ENCODE measurements around the gene GMEB2.
"Not testable (repeated sequence)": the region's sequence is repeated elsewhere in the genome, so short reads cannot be mapped to it uniquely, and the experiment has no call there.

The GMEB2 gene

DNA sequence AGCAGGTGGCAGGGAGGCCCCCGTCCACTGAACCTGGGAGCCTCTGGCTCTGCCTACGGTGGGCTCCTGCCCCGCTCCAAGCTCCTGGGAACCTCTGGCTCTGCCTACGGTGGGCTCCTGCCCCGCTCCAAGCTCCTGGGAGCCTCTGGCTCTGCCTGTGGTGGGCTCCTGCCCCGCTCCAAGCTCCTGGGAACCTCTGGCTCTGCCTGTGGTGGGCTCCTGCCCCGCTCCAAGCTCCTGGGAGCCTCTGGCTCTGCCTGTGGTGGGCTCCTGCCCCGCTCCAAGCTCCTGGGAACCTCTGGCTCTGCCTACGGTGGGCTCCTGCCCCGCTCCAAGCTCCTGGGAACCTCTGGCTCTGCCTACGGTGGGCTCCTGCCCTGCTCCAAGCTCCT is 55.8 kb downstream of the GMEB2 start:
- DNase-seq (ENCODE audit: low spot score), result not testable (repeated sequence)

DNA sequence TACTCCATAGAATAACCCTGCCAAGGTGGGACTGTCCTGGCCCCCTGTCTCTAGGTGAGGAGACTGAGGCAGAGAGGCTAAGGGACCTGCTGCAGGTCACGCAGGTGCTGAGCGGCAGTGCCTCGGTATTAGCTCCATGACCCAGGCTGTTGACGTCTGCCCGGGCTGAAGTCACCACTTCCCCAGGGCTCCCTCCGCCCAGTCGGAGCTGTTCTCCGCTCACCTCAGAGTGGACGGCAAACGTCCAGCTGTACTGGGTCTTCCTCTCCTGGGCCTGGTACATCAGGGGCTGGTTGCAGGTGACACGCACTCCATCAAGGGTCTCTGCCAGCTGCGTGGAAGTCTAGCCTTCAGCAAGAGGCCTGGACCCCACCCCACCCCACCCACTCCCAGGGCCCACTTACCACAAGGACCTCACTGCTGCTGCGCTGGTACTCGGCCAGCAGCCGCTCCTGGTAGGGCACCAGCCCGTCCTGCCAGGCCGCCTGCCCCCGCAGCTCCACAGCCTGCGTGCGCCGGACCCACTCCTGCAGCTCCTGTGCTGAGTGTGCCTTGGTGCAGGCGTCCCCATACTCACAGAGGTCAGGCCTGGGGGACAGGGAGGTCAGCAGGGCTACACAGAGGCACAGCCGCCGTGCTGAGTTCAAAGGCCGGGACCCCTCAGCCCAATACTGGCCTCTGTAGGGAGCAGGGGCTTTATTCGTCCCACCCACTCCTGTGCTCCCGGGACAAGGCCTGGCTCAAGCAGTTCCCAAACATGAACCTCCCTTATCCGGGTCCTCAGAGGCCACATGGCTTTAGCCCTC is 56.4 kb downstream of the GMEB2 start:
- no peak for DNase-seq (ENCODE audit: low spot score)

GRCh38 chr20:63568986-63569949 is 57.6 kb downstream of the GMEB2 start:
- no peak for DNase-seq (ENCODE audit: low spot score)

GRCh38 chr20:63568170-63568981 is 58.5 kb downstream of the GMEB2 start:
- DNase-seq (ENCODE audit: low spot score), result no peak

DNA sequence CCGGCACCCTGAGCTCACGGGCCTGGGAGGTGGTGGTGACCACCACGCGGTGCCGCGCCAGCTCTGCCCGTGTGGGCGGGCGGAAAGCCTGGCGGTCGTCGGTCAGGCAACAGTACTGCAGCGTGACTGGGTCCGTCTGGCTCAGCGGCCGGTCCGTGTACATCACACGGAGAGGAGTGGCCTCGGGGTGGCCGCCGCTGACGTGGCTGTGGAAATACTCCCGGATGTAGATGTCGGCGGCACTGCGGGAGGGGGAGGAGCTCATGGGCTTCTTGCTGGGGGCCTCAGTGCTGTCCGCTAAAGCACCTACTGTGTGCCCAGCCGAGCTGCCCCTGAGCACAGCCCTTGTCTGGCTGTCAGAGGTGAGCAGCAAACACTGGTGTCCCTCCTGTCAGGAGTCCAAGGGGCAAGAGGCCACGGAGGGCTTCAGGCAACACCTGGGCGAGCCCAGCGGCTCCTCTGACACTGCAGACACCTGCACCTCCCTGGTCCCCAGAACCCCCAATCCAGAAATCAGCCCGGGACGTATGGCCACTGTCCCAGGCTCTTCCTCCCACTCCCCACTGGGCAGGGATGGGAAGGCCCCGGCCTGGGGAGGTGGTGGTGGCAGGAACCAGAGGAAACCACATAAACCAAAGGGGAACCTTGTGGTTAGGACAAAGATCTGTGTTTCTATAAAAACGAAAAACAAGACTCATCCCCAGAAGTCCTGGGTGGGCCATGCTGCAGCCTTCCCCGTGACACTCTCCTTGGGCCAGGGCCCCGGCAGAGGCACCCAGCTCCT is 59.3 kb downstream of the GMEB2 start:
- no peak for DNase-seq (ENCODE audit: low spot score)

- DNase-seq (ENCODE audit: low spot score), result no peak
Observed at GRCh38 chr20:63567136-63567385, 59.8 kb downstream of the GMEB2 start.

- DNase-seq (ENCODE audit: low spot score), result no peak
Observed at GRCh38 chr20:63566395-63567135, 60.3 kb downstream of the GMEB2 start.

DNA sequence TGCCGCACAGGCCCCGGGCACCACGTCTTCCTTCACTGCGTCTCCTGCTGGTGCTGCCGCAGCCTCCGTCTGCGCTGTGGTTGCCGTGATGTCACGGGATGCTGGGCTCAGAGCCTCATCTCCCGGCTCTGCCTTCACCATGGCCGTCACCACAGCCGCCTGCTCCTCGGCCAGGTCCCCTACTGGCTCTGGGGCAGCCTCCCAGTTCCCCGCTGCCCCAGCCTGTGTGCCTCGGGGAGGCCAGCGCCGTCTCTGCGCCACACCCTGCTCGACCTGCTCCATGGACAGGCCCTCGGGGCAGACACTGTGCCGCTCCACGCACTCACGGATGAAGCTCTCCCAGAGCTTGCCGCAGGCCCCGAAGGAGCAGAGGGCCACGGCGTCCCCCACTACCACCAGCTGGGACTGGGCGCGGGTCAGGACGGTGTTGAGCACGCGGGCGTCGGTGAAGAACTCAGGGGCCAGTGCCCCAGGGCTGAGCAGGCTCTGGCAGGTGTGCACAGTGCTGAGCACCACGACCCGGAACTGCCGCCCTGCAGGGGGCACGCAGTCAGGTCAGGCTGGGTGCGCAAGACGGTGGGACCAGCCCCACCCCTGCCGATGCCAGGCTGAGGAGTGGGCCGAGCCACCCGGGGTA is 61.1 kb downstream of the GMEB2 start:
- DNase-seq (ENCODE audit: low spot score), result no peak

GRCh38 chr20:63565021-63565698 is 61.7 kb downstream of the GMEB2 start:
- no peak for DNase-seq (ENCODE audit: low spot score)

- no peak for DNase-seq (ENCODE audit: low spot score)
Observed at GRCh38 chr20:63564036-63564810, 62.7 kb downstream of the GMEB2 start.

DNA sequence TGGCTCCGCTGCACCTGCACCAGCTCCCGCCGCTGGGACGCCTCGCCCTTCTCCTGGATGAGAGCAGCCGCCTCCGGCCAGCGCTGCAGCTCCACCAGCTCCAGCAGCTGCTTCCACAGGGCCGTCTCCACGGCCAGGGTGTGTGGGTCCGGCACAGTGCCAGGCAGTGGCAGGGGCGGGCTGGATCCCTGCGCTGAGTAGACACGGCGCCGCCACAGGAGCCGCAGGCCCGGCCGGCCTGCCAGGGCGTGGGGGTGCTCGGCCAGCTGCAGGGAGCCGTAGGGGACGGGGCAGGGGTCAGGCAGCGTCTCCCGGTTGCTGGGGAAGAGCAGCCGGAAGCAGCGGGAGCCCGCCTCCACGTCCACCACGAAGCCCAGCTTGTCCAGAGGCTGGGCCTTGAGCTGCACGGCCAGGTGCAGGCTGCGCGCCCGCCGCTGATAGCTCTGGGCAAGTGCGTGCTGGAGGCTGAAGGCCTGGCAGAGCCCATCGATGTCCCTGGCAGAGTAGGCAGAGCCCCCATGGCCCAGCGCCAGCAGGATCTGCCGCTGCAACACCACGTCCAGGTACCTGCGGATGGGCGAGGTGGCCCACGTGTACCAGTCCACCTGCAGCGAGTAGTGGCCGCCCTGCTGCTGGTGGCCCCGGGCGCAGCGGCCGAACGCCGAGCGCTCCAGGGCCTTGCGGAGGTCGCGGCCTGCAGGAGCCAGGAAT is 63.5 kb downstream of the GMEB2 start:
- DNase-seq (ENCODE audit: low spot score), result no peak

DNA sequence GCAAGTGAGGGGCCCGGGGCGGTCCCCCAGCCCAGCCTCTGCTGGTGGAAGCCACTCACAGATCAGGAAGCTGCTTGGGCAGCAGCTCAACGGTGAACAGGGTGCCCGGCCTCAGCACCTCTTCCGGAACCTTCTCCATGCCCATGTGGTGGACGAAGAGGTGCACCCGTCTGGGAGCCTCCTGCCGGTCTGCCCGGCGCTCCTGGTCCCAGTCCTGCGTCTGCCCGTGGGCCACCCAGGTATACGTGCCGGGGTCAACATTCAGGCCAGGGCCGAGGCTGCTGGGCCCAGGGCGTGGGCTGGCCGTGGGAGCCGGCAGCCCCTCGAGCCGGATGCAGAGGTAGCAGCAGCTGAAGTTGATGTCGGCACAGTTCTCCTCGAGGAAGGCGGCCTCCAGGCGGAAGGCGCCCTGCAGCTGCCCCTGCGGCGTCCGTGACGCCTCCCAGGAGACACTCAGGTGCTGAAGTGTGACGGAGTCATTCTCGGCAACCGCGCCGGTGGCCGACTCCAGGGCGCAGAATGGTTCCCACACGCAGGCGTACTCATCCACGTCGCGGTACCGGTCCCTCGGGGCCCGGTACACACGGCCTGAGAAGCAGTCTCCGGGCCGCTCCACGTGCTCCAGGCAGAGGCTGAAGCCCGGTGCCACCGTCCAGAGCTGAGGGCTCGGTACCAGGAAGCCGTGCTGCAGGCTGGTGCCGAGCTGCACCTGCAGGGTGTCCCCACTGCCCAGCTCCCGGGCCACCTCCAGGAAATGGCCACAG is 64.3 kb downstream of the GMEB2 start:
- no peak for DNase-seq (ENCODE audit: low spot score)

DNA sequence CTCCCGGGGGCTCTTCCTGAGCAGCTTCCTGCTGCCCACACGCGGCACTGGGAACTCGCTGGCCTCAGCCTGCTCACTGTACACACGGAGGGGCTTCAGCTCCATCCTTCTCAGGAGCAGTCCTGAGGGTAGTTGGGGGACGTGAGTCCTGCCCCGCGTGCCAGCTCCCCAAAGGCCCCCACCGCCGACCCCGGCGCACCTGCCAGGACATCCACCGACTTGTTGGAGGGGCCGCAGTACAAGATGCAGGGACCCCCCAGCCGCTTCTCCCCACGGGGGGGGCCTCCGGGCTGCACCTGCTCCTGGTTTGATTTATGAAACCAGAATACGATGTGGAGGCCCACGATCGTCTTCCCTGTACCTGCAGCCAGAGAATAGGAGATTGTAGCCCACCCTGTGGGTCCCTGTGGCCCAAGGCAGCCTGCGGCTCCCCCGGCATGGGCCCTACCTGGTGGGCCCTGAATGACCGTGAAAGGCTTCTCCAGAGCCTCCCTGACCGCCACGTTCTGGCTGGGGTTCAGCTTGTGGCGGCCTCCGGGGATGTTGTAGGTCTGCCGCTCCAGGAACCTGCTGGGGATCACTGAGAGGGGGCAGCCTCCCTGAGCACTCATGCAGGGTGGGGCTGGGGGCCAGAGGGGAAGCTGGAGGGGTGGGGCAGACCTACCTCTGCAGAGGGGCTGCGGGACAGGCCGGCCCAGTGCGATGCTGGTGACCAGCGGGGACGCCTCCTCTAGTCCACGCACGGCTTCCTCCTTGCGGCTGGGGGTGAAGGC is 65.1 kb downstream of the GMEB2 start:
- no peak for DNase-seq (ENCODE audit: low spot score)

DNA sequence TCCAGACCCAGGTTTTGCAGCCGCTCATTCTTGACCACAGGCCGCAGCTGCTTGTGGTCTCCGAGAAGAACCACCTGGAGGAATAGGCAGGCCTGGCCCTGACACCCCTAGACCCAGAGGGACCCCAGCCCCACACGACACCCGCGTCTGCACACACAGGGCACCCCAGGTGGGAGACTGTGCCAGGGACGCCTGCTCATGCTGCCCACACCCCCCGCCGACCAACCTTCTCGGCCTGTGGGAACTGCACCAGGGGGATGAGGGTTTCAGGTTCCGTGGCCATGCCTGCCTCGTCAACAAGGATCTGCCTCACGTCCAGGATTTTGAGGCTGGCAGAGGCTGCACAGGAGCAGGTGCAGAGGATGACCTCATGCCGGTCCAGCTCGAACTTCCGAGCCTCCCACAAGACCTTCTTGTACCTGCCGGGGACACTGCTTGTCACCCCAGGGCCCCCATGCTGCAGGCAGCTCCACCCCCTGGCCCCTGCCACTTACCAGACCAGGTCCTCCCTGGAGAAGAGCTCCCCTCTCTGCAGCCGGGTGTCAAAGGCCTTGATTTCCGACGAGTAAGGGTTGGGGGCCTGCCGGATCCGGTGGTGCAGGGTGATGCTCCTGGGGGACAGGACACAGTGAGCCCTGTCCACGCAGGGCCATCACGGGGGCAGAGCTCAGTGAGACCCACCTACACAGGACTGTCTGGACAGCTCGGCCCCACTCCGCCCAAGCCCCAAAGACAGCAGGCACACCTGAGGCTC is 65.9 kb downstream of the GMEB2 start:
- DNase-seq (ENCODE audit: low spot score), result no peak

GRCh38 chr20:63560333-63560805 is 66.5 kb downstream of the GMEB2 start:
- DNase-seq (ENCODE audit: low spot score), result no peak

All from germinal center (tissue), 1 donor.